Suprapubic skin (tissue), 4 donors: ENCODE data around the gene DSCAML1. TPM values are rescaled to one million over a fixed set of nuclear protein-coding genes. Genes with fewer than 3 reads are reported as not detected.

Source experiments
- DNase-seq, 2 donors: peaks; one replicate each; pipeline ENCODE4 v3.0.0-alpha.2; 2019; ENCODE audit warnings: low spot score in 2 of 2
- H3K27ac ChIP-seq: fragments of 200-600 bp; sonication (generic); one replicate; pipeline ENCODE4 v1.5.1; 2019
- H3K27me3 ChIP-seq: fragments of 200-600 bp; sonication (generic); one replicate; pipeline ENCODE4 v1.5.1; 2019
- H3K36me3 ChIP-seq: fragments of 200-600 bp; sonication (generic); one replicate; pipeline ENCODE4 v1.5.1; 2019
- H3K4me1 ChIP-seq: fragments of 200-600 bp; sonication (generic); one replicate; pipeline ENCODE4 v1.5.1; 2019
- H3K4me3 ChIP-seq: fragments of 200-600 bp; sonication (generic); one replicate; pipeline ENCODE4 v1.5.1; 2019; ENCODE audit warnings: mild to moderate bottlenecking
- H3K9me3 ChIP-seq: fragments of 200-600 bp; sonication (generic); one replicate; pipeline ENCODE4 v1.5.1; 2019
- EP300 ChIP-seq: sonication (generic); formaldehyde crosslinking; IDR thresholded peaks from one replicate; pipeline ENCODE4 v1.6.1; 2017; ENCODE audit warnings: antibody characterized with exemption
- POLR2A ChIP-seq, 2 donors: fragments of 450-650 bp; IDR thresholded peaks; one replicate each; pipeline ENCODE4 v1.6.1; 2017; ENCODE audit warnings: antibody characterized with exemption in 2 of 2, mild to moderate bottlenecking in 2 of 2, moderate library complexity in 2 of 2
- POLR2AphosphoS5 ChIP-seq, 3 donors: sonication (generic); formaldehyde crosslinking; IDR thresholded peaks; one replicate each; pipeline ENCODE4 v1.6.1; 2017; ENCODE audit warnings: antibody characterized with exemption in 3 of 3
- WGBS: methylation state at CpG from one replicate; pipeline ENCODE4 v1.1.5; 2018; 5-methylcytosine and 5-hydroxymethylcytosine counted together
- total RNA-seq, 4 donors: library from RNA; depleted of rRNA; stranded (reverse); fragments of >200 nt; gene quantifications; one replicate each; pipeline ENCODE4 v1.1.0, GENCODE V29; 2016
- TF ChIP-seq, protein P1 (sequence below), 2 donors: fragments of 200-600 bp in 1 of 2; fragments of 450-650 bp in 1 of 2; sonication (generic) in 1 of 2; IDR thresholded peaks; one replicate each; pipeline ENCODE4 v1.5.1; 2016 to 2019; ENCODE audit warnings: antibody characterized with exemption in 2 of 2, mild to moderate bottlenecking in 1 of 2, moderate library complexity in 1 of 2

Gene DSCAML1
- total RNA-seq, 4 donors from 2014 or later, result 0.11 to 0.24 (median 0.21) TPM; not detected in 1

- TF ChIP-seq EP300 (no peak), POLR2A (IDR thresholded peaks at IDR 0.05) (no peak), POLR2AphosphoS5 (IDR thresholded peaks at IDR 0.05) (no peak)
- TF ChIP-seq, protein P1, sequence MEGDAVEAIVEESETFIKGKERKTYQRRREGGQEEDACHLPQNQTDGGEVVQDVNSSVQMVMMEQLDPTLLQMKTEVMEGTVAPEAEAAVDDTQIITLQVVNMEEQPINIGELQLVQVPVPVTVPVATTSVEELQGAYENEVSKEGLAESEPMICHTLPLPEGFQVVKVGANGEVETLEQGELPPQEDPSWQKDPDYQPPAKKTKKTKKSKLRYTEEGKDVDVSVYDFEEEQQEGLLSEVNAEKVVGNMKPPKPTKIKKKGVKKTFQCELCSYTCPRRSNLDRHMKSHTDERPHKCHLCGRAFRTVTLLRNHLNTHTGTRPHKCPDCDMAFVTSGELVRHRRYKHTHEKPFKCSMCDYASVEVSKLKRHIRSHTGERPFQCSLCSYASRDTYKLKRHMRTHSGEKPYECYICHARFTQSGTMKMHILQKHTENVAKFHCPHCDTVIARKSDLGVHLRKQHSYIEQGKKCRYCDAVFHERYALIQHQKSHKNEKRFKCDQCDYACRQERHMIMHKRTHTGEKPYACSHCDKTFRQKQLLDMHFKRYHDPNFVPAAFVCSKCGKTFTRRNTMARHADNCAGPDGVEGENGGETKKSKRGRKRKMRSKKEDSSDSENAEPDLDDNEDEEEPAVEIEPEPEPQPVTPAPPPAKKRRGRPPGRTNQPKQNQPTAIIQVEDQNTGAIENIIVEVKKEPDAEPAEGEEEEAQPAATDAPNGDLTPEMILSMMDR (IDR thresholded peaks at IDR 0.05), result no peak
- no peak overlapping the region for H3K4me3 ChIP-seq
Measured at GRCh38 chr11:117477721-117478120, 319.3 kb downstream of the DSCAML1 start.

DNA sequence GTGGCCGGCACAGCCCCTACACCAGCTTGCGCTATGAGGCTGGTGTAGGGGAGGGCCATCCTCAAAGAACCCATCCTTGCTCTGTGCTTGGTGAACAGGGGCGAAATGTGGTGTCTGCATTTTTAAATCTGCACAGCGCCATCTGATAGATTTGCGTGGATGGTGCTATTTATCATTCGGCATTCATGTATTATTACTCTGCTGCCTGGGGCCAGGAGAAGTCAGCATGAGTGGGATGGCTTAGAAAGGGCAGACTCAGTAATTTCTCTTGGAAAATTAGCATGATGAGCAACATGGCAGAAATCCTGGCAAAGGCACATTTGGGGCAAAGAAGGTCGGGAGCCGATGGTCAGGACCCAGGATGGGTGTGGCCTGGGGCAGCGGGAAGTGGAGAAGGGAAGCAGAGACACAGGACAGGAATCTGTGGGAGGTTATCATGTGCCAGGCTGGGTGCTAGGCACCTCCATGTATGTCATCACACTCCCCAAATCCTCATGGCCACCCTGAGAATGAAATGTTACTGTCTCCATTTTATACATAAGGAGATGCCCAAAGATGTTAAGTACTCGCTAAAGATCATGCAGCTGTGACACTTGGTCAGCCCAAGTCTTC lies 320.4 kb downstream of the DSCAML1 start:
- WGBS, result 72% methylated on average over 10 of the region's 10 CpGs
- Histone ChIP-seq H3K36me3 (no peaks in the 10 kb centered on the region), H3K27me3 (peaks cover 5% of the 10 kb centered on the region), H3K4me3 (no peak overlapping the region), H3K27ac (no peak overlapping the region), H3K9me3 (no peaks in the 10 kb centered on the region), H3K4me1 (no peaks in the 10 kb centered on the region)
- DNase-seq, result no peak
- TF ChIP-seq POLR2A (IDR thresholded peaks at IDR 0.05) (no peak), POLR2AphosphoS5 (IDR thresholded peaks at IDR 0.05) (no peak)
- TF ChIP-seq, protein P1 (IDR thresholded peaks at IDR 0.05), result no peak

More at GRCh38 chr11:117477721-117478120, 319.3 kb downstream of the DSCAML1 start:
- DNase-seq, result no peak
- H3K36me3 ChIP-seq, result no peaks in the 10 kb centered on the region
- WGBS, result 86% methylated on average over 2 of the region's 4 CpGs
- H3K4me1 ChIP-seq, result no peaks in the 10 kb centered on the region
- H3K27ac ChIP-seq, result no peak overlapping the region
- H3K27me3 ChIP-seq, result peaks cover 5% of the 10 kb centered on the region
- no peaks in the 10 kb centered on the region for H3K9me3 ChIP-seq

GRCh38 chr11:117475716-117476530 lies 321.1 kb downstream of the DSCAML1 start:
- 83% methylated on average over 11 of the region's 11 CpGs for WGBS
- TF ChIP-seq POLR2A (IDR thresholded peaks at IDR 0.05) (no peak), POLR2AphosphoS5 (IDR thresholded peaks at IDR 0.05) (no peak), EP300 (no peak)
- TF ChIP-seq, protein P1 (IDR thresholded peaks at IDR 0.05), result no peak
- peaks cover 5% of the 10 kb centered on the region for H3K27me3 ChIP-seq

GRCh38 chr11:117473481-117474091 lies 323.4 kb downstream of the DSCAML1 start:
- Histone ChIP-seq H3K36me3 (no peaks in the 10 kb centered on the region), H3K4me3 (no peak overlapping the region), H3K27me3 (peaks cover 8% of the 10 kb centered on the region), H3K27ac (no peak overlapping the region), H3K9me3 (no peaks in the 10 kb centered on the region), H3K4me1 (no peaks in the 10 kb centered on the region)
- DNase-seq, result no peak
- WGBS, result 72% methylated on average over 8 of the region's 8 CpGs
- TF ChIP-seq POLR2A (IDR thresholded peaks at IDR 0.05) (no peak), EP300 (no peak), POLR2AphosphoS5 (IDR thresholded peaks at IDR 0.05) (no peak)
- TF ChIP-seq, protein P1 (IDR thresholded peaks at IDR 0.05), result no peak

More at GRCh38 chr11:117475716-117476530, 321.1 kb downstream of the DSCAML1 start:
- no peaks in the 10 kb centered on the region for H3K9me3 ChIP-seq
- no peaks in the 10 kb centered on the region for H3K4me1 ChIP-seq
- no peak overlapping the region for H3K27ac ChIP-seq
- no peaks in the 10 kb centered on the region for H3K36me3 ChIP-seq
- DNase-seq, result no peak
- no peak overlapping the region for H3K4me3 ChIP-seq

DNA sequence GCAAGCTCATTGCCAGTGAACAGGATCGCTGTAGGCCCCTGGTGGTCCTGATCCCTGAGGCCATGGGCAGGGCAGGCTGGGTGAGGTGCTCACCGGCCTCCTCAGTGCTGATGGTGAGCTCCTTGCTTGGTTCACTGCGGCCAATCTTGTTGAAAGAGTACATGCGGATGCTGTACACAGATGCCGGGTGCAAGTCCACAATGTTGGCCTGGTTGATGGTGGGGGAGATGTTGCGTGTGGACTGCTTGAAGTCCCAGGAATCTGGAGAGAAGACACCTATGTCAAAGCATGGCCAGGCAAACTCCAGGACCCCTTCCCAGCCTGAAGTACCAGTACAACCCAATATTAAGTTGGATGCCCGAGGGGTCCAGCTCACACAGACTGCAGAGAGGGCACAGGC lies 325.2 kb downstream of the DSCAML1 start:
- H3K4me3 ChIP-seq, result no peak overlapping the region
- H3K27me3 ChIP-seq, result peaks cover 8% of the 10 kb centered on the region
- DNase-seq, result no peak
- no peaks in the 10 kb centered on the region for H3K4me1 ChIP-seq
- TF ChIP-seq, protein P1 (IDR thresholded peaks at IDR 0.05), result no peak
- TF ChIP-seq POLR2A (IDR thresholded peaks at IDR 0.05) (no peak), EP300 (no peak), POLR2AphosphoS5 (IDR thresholded peaks at IDR 0.05) (no peak)
- no peaks in the 10 kb centered on the region for H3K9me3 ChIP-seq
- WGBS, result 95% methylated on average over 6 of the region's 7 CpGs
- no peak overlapping the region for H3K27ac ChIP-seq
- H3K36me3 ChIP-seq, result no peaks in the 10 kb centered on the region
